ENCODE results near the gene IARS2. TPM values are rescaled to one million over a fixed set of nuclear protein-coding genes. Genes with fewer than 3 reads are reported as not detected.
"Not testable (repeated sequence)": the region's sequence is repeated elsewhere in the genome, so short reads cannot be mapped to it uniquely, and the experiment has no call there.

Gene IARS2
- 100 to 1,000 TPM in 2 of 4 donors, 10 to 100 TPM in 2; 92.0 to 100 (median 98.1) TPM for polyA plus RNA-seq (ENCODE audit: insufficient read length in 4 of 4)

- peak; percentile 71 to 74 (median 72) for DNase-seq (ENCODE audit: low read depth in 4 of 4, low spot score in 3 of 4)
Observed at GRCh38 chr1:220094016-220094911, at the start of gene IARS2. Gene IARS2, plus strand, starts transcription at chr1:220094132. Its CDS starts 85 bp downstream, at chr1:220094217.

GRCh38 chr1:220044678-220045355, 49.1 kb upstream of the IARS2 start:
- DNase-seq (ENCODE audit: low read depth in 4 of 4, low spot score in 3 of 4) = no peak

DNA sequence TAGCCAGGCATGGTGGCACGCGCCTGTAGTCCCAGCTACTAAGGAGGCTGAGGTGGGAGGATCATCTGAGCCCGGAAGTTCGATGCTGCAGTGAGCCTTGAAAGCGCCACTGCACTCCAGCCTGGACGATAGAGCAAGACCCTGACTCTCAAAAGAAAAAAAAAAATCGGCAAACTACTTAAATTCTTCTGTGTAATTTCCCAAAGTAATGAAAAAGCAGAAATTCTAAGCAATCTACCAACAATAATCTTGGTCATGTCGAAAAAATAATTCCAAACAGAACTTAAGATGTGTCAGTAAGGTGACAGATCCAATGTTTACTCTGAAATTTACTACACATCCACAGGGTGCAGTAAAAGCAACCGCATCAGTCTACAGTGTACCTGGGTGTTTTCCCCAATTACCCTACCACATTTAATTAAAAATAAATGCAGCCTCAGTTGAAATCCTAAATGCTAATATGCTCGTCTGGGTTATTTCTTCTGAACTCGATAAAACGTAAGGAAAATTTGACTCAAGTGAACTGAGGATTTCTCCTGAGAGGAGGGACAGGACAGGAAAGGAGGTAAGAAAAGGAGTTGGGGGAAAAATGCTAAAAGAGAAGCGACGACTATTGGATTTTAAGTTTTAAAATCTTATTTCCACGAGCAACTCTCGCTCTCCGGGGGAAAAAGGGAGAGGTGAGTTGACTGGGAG, 48.4 kb upstream of the IARS2 start:
- DNase-seq (ENCODE audit: low read depth in 4 of 4, low spot score in 3 of 4) = no peak

GRCh38 chr1:220046052-220046930, 47.6 kb upstream of the IARS2 start, which contains the start of gene EPRS1:
Gene EPRS1, minus strand, starts transcription at chr1:220046505. Its CDS starts 117 bp downstream, at chr1:220046388.
- DNase-seq (ENCODE audit: low read depth in 4 of 4, low spot score in 3 of 4) = peak; percentile 86 to 89 (median 88)

DNA sequence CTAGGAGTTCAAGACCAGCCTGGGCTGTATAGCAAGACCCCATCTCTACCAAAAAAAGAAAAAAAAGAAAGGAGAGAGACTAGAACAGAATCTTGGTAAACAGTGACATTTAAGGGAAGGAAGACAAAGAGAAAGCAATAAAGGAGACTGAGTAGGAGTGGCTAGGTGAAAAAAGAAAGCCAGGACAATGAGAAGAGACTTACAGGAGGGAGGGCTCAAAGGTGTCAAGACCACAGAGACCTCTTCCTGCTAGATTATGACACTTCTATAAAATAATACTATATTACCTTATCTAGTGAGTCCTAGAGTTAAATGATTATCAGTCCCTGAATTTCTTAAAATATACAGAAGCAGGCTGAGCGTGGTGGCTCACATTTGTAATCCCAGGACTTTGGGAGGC, 37.6 kb upstream of the IARS2 start:
- DNase-seq (ENCODE audit: low read depth in 4 of 4, low spot score in 3 of 4) = no peak

DNA sequence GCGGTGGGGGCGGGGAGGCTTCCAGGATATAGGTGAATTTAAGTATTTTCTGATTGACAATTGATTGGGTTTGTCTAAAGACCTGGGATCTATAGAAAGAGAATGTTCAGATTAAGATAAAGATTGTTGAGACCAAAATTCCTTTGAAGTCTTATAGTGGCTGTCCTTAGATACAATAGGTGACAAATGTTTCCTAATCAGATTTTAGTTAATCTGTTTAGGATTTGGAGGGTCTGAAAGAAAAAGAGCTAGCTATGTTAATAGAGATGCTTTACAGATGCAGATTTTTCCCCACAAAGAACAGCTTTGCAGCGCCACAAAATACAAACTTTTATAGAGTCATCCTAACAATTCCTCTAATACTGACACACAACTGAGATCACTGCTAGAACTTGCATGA, 33.1 kb upstream of the IARS2 start:
- no peak for DNase-seq (ENCODE audit: low read depth in 4 of 4, low spot score in 3 of 4)

- no peak for DNase-seq (ENCODE audit: low read depth in 4 of 4, low spot score in 3 of 4)
Observed at GRCh38 chr1:220062629-220063028, 31.3 kb upstream of the IARS2 start.

DNA sequence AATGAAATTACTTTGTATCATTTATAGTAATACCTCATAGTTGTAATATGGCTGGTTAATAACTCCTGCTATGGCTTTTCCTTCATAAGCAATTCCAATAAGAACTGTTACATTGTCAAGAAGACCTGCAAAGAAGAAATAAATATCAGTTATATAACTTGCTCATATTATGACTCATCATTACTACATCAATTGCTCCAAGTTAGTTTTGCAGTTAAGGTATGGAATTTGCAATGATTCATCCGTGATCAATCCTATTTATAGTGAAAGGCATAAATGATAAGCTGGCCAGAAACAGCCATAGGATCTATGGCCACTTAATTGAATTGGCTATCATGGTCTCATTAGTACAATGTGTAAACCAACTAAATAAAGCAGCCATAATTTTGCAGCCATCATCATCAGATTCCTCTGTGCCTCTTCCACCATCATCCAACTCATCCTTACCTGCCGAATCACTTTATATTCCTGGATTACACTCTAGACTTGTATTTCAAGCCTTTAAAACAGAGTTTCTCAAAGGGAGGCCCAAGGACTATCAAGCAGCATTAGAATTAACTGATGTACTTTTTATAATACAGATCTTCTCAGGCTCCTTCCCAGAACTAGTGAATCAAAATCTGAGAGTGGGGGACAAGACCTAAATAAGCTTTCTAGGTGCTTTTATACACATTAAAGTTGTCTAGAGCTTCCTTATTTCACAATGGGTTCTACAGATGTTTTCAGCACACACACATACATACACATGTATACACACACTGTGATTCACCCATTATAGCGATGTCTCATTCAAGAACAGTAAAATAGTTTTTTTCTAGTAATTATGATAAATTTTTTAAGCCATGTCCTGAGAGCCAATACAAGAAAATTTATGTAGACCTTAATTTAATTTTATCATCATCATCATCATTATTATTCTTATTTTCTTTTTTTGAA, 26.4 kb upstream of the IARS2 start:
- DNase-seq (ENCODE audit: low read depth in 4 of 4, low spot score in 3 of 4) = no peak

- DNase-seq (ENCODE audit: low read depth in 4 of 4, low spot score in 3 of 4) = no peak
Observed at GRCh38 chr1:220076861-220077762, 16.8 kb upstream of the IARS2 start.

GRCh38 chr1:220077887-220078286, 16.0 kb upstream of the IARS2 start:
- no peak for DNase-seq (ENCODE audit: low read depth in 4 of 4, low spot score in 3 of 4)

- DNase-seq (ENCODE audit: low read depth in 4 of 4, low spot score in 3 of 4) = no peak
Observed at GRCh38 chr1:220084460-220084859, 9.5 kb upstream of the IARS2 start.

DNA sequence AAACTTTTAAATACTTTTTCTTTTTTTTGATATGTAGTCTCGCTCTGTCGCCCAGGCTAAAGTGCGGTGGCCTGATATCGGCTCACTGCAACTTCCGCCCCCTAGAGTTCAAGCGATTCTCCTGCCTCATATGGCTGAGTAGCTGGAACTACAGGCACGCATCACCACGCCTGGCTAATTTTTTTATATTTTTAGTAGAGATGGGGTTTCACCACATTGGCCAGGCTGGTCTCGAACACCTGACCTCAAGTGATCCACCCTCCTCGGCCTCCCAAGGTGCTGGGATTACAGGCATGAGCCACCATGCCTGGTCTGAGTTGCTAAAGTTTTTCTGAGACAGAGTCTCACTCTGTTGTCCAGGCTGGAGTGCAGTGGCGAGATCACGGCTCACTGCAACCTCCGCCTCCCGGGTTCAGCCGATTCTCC, 7.7 kb upstream of the IARS2 start:
- not testable (repeated sequence) for DNase-seq (ENCODE audit: low read depth in 4 of 4, low spot score in 3 of 4)

GRCh38 chr1:220089650-220090556, 4.0 kb upstream of the IARS2 start, which contains the start of gene BPNT1:
Gene BPNT1, minus strand, starts transcription at chr1:220089788. Its CDS starts 9,942 bp downstream, at chr1:220079846.
- peak; percentile 96 to 97 (median 97) for DNase-seq (ENCODE audit: low read depth in 4 of 4, low spot score in 3 of 4)

- no peak for DNase-seq (ENCODE audit: low read depth in 4 of 4, low spot score in 3 of 4)
Observed at GRCh38 chr1:220092694-220093093, 1.2 kb upstream of the IARS2 start.

DNA sequence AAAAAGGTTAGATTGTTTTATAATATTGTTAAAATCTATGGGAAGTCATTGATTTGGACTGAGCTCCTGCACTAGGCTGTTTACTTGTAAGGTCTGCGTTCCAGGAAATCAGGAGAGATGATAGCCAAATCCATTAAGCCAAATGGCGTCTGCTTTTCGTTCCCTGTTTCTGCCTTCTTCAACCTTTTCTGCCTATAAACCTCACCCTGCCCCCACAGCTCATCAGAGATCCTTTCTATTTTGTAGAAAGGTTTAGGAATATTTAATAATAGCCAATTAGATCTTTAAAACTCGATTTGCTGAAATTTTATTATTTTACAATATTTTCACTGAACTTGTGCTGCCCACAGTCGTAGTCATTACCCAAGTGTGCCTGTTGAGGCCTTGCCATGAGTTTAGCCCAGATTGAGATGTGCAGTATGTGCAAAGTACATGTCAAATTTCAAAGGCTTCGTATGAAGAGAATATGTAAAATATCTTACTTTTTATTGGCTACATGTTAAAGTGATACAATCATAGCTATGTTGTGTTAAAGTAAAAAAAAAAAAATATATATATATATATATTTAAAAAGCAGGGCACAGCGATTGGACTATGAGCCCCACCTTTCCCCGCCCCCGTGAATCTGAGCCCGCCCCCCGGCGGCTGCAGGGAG, 444 bp upstream of the IARS2 start:
- DNase-seq (ENCODE audit: low read depth in 4 of 4, low spot score in 3 of 4) = peak in 1 of 4 donors; percentile 2

- DNase-seq (ENCODE audit: low read depth in 4 of 4, low spot score in 3 of 4) = no peak
Observed at GRCh38 chr1:220099826-220100225, 5.9 kb downstream of the IARS2 start.
